Activated CD8-positive, alpha-beta memory T cell treated with anti-CD3 and anti-CD28 coated beads, Interleukin-2, amount 50 U/mL, for 24 hours (primary cell): ENCODE data around the gene PEPD.

Source experiments
- DNase-seq: peaks from one replicate; pipeline ENCODE4 v3.0.0-alpha.2; 2020; ENCODE audit errors: extremely low read depth

Gene PEPD

GRCh38 chr19:33512021-33512420 lies 9.6 kb downstream of the PEPD start:
- no peak for DNase-seq

DNA sequence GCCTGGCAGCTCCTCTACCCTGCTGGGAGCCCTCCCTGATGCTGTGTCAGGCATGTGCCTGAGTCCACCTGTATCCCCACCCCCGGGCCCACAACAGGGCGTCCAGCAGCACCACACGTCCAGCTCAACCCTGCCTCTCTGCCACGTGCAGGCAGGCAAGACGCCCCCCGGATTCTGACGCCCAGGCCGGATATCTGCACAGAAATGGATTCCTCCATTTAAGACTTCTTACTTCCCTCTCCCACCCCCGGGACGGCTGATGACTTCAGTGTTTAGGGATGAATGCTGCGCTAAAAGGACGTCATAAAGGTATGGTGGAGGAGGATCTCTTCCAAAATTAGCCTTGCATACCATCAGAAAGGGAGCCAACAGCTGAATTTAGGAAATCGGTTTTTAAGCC lies 10.2 kb downstream of the PEPD start:
- no peak for DNase-seq

GRCh38 chr19:33510462-33511194 lies 11.0 kb downstream of the PEPD start:
- no peak for DNase-seq

DNA sequence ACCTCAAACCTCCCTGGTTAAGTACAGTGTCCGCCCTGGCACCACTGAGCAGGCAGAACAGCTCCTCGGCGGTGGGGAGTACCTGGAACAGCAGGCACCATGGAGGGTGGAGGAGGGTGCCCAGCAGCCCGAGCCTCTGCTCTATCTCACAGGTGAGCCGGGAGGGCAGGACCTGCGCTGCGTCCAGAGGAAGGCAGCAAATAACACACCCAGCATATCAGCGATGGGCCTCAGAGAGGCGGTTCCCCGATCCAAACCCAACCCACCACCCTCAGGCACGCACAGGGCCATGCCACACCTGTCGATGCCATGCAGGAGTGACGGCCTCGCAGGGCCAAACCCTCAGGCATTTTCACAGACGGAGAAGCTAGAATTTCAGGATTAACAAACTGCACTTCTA lies 11.8 kb downstream of the PEPD start:
- DNase-seq, result no peak

GRCh38 chr19:33508941-33509614 lies 12.5 kb downstream of the PEPD start:
- no peak for DNase-seq

- no peak for DNase-seq
Observed at GRCh38 chr19:33508431-33508830, 13.2 kb downstream of the PEPD start.

DNA sequence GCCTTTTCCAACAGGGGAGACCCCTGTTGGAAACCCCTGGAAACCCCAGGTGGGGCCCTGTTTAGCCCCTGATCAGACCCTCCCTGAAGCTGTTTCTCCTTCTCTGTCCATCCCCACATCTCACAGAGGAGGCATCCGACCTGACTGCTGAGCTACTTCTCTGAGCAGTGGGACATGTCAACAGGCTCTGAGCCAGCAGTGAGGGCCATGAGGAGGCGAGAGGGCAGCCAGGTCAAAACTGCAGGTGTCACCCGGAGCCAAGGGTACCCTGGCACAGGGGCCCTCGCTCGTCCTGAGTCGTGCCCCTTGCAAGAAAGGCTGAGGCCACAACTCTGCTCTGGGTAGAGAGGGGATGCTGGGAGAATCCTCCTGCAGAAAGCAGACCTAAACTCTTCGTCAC lies 13.6 kb downstream of the PEPD start:
- no peak for DNase-seq

GRCh38 chr19:33507021-33507956 lies 14.3 kb downstream of the PEPD start:
- DNase-seq, result no peak

DNA sequence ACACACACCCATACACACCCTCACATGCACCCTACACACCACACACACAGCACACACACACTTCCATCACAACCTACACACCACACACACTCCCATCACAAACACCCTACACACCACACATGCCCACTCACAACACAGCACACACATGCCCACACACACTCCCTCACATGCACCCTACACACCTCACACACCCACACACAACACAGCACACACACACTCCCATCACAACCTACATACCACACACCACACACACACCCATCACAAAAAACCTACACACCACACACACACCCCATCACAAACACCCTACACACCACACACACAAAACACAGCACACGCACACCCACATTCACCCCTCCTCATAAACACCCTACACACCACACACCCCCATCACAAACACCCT lies 15.1 kb downstream of the PEPD start:
- DNase-seq, result no peak

GRCh38 chr19:33505823-33506222 lies 15.8 kb downstream of the PEPD start:
- no peak for DNase-seq

DNA sequence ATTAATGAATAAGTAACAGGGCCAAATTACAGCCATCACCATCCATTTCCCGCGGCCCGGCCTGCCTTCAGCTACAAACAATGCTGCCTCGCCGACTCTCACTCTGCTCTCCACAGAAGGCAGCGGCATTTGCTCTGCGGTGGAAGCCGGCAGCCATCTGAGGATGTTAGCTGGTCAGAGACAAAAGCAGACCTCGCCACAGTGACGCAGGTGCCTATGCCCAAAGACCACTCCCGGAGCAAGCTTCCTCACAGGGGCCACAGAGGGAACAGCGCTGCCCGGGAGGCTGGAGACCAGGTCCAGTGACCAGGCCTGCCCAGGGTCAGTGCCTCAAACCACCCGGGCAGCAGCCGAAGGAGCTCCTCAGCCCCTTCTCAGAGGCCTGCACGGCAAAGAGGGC lies 16.4 kb downstream of the PEPD start:
- DNase-seq, result no peak

- DNase-seq, result no peak
Observed at GRCh38 chr19:33504058-33504444, 17.5 kb downstream of the PEPD start.

DNA sequence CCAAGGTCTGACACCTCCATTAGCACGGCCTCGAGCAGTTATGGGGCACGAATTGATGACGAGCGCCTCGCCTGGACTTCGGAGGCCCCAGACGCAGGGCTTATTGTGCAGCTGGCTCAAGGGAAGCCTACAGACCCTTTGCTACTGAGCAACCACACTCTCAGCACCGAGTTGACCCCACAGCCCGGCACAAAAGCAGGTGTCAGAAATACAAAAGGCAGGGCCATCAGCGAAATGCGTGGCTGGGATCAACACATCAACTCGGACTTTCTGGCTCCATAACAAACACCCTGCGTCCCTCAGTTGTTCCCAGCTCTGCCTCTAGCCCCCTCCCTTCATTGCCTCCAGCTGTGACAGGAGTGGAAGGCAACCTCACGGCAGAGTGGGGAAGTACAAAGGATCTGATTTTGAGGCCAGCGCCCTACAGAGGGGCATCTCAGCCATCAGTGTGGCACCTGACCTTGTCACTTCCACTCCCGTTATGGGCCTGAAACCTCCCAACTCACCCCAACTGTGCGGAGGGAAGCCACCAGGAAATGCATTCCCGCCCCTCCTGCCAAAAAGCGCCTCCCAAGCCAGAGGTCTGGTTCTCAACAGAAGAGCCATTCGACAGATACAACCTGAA lies 18.0 kb downstream of the PEPD start:
- no peak for DNase-seq

- no peak for DNase-seq
Observed at GRCh38 chr19:33503030-33503429, 18.6 kb downstream of the PEPD start.

DNA sequence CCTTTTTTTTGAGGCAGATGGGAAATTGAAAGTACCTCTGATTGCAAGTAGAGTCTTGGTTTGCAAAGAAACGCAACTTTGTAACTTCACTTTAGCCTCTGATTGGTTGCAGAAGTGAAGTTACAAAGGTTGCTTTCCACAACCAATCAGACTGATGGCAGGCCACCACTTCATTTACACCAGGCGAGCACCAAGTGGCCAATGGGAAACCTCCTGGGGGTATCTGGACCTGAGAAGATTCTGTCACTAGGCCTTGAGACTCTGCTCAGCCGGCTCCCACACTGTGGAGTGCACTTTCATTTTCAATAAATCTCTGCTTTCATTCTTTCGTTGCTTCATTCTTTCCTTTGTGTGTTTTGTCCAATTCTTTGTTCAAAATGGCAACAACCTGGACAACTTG lies 19.1 kb downstream of the PEPD start:
- no peak for DNase-seq

- no peak for DNase-seq
Observed at GRCh38 chr19:33501693-33502356, 19.8 kb downstream of the PEPD start.

DNA sequence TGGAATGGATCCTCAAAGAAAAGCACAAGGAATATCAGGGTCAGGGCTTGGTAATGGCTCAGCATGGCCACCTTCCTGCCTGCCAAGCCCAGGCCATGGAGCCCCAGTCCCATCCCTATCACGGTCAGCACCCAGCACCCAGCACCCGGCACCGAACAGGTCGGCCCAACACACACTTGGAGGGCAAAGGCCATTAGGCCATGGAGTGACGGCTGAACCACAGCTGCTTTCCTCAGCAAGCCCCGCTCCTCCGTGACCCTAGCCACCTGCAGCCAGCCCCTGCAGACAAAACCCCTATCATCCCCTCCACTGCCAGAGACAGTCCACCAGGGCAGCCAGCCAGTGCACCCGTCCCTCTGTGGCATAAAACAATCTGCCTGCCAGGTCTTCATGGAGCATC lies 20.6 kb downstream of the PEPD start:
- DNase-seq, result no peak

DNA sequence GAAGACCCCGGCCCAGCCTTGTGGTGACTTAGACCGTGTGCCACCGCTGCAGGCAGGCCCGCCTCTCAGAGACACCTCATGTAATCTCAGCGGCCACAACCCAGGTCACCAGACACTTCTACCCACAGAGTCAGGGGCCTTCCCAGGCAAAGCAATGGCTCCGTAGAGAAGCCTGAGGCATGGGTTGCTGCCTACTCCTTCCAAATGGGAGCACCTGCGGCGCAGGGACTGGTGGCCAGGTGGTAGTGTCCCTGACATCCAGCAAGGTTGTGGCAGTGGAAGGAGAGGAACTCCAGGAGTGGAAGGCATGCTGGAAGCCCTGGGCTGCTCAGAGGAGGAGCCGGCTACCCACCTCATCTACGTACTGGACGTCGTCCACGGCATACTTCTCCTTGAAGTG lies 21.0 kb downstream of the PEPD start:
- DNase-seq, result no peak

GRCh38 chr19:33499671-33500506 lies 21.7 kb downstream of the PEPD start:
- no peak for DNase-seq

DNA sequence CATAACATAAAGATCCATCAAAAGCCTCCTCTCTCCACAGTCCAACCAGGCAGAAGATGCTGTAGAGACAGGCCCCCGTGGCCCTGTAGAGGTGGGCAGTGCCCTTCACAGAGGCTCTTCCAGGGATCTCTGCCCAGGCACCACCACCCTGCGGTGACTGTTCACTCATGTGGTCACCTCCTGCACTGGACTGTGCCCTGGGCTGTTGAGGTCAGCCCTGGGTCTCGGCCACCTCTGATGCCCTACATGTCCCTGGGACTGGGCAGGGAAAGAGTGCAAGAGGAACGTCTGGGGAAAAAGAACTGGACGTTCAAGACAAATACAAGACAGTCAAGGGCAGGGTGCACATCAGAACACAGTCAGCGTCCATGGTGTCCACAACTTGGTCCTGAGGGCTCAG lies 22.3 kb downstream of the PEPD start:
- DNase-seq, result no peak
